ENCODE data around the gene EPB42.
"Not testable (repeated sequence)": the region's sequence is repeated elsewhere in the genome, so short reads cannot be mapped to it uniquely, and the experiment has no call there.

The EPB42 gene

DNA sequence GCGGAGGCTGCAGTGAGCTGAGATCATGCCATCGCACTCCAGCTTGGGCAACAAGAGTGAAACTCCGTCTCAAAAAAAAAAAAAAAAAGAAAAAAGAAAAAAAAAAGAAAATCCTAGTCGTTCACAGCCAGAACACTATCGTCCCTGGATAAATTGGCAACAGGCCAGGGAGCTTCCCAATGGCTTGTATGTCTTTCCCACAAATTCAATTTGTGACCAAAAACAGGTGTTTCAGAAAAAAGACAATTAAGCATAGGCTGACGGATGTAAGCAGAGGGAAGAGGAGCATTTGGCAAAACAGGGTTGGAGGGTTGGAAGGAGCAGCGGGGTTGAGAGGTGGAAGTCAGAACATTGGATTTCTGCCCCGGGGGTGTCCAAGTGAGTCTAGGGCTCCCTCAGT, 8.5 kb downstream of the EPB42 start:
- intact Hi-C loops (cut with micrococcal nuclease): no loop called here
- Mint-ChIP-seq H3K4me1 (ENCODE audit: low read depth) (no peaks in the 10 kb centered on the region), H3K4me3 (no peak overlapping the region), H3K9me3 (peaks cover 5% of the 10 kb centered on the region), H3K27me3 (peaks cover 20% of the 10 kb centered on the region), H3K36me3 (ENCODE audit: low read depth) (no peaks in the 10 kb centered on the region), H3K27ac (no peak overlapping the region)

DNA sequence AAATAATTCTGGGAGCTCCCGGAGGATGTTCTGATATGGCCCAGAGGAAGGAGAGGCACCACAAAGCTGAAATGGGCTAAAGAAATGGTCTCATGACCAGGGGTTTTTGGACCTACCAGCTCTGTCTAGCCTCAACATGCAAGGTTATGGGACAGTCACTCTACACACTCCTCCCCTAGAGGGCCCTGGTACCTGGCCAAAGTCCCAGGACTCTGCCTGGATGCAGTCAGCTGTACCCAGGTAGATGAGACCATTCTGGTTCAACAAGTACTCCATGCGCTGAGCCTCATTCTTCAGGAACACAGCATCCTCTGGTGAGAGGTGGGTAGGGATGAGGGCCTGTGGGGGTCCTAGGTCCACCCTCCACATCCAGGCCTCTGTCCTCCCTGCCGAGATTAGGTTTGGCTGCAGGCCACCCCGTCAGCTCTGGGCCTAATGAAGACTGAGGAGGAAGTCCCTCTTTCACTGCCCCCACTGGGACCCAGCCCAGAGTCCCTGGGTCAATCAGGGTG, 9.5 kb downstream of the EPB42 start:
- Mint-ChIP-seq H3K4me1 (ENCODE audit: low read depth) (no peaks in the 10 kb centered on the region), H3K4me3 (no peak overlapping the region), H3K9me3 (no peaks in the 10 kb centered on the region), H3K27ac (no peak overlapping the region), H3K36me3 (ENCODE audit: low read depth) (no peaks in the 10 kb centered on the region), H3K27me3 (peaks cover 23% of the 10 kb centered on the region)
- intact Hi-C loops (cut with micrococcal nuclease): no loop called here

DNA sequence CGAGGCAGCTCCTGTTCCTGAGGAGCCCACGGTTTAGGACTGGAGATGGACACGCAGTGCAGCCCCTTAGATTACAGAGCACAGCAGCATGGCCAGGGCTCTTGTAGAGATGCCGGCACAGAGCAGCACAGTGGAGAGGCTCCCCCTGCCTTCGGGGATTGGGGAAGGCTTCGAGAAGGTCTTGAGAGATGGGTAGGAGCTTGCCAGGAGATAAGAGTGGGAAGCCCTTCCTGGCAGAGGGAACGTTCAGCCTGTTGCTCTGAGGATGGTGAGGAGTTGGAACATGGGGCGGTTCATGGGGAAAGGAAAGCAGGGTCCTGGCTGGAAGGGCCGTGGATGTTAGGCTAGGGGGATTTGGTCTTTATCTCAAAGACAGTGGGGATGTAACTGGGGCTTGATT, 10.0 kb downstream of the EPB42 start:
- no peaks in the 10 kb centered on the region for H3K9me3 Mint-ChIP-seq
- no peak overlapping the region for H3K27ac Mint-ChIP-seq
- intact Hi-C loops (cut with micrococcal nuclease): no loop called here
- no peaks in the 10 kb centered on the region for H3K36me3 Mint-ChIP-seq (ENCODE audit: low read depth)
- H3K4me1 Mint-ChIP-seq (ENCODE audit: low read depth): no peaks in the 10 kb centered on the region
- no peak overlapping the region for H3K4me3 Mint-ChIP-seq
- peaks cover 23% of the 10 kb centered on the region for H3K27me3 Mint-ChIP-seq

DNA sequence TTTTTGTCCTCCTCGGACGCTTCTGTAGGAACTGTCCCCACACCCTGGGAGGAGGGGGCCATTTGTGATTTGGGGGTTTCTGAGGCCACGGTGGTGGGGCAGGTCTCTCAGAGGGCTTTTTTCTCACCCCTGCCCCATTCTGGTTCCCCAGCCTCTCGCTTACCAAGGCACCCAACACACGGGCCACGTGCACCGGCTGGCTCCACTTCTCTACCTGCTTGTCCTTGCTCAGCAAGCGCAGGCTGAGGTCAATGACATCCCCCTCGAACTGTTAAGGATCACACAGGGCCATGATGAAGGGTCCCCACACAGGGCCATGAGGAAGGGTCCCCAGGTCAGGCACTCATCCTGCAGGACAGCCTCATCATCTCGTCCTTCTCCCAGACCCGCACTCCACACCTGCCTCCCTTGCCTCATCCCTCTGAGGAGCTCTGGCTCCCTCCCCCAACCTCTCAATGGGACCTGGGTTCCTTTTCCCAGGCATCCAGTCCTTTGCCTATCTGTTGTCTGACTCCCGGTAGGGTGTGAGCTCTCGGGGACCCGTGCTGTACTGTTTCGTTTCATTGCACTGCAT, 10.6 kb downstream of the EPB42 start:
- no peak overlapping the region for H3K4me3 Mint-ChIP-seq
- peaks cover 24% of the 10 kb centered on the region for H3K27me3 Mint-ChIP-seq
- H3K4me1 Mint-ChIP-seq (ENCODE audit: low read depth): no peaks in the 10 kb centered on the region

DNA sequence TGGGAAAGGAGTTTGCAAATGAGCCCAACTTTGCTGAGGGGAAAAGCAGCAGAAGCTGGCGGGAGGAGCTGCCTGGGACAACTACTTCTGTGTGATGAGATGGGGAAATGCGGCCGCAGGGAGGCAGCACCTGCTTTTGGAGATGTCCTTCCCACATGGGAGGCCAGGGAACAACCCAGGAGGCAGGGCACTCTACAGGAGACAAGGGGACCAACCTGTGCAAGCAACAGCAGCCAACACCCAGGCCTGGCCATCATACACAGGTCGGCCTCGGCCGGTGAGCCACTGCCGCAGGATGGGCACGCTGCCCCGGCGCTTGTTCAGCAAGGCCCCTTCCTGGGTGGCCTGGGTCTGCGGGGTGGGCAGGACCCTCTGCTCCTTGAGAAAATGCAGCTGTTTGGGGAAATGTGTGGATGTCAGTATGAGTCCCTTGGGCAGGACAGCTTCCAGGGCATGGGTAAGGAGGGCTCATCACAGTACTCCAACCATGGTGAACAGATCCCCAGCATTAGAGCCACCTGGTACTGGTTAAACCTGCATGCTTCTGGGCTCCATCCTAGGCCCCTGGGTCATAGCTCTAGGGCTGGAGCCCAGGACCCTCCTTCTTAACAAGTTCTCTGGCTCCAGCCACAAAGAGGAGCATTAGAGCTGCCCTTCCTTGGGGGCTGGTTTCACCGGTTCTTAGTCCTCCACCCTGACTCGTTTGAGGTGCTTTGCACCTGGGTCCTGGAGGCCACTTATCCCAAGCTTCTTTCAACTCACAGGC, 11.6 kb downstream of the EPB42 start:
- Mint-ChIP-seq H3K9me3 (no peaks in the 10 kb centered on the region), H3K27ac (no peak overlapping the region), H3K36me3 (ENCODE audit: low read depth) (no peaks in the 10 kb centered on the region), H3K27me3 (peaks cover 26% of the 10 kb centered on the region), H3K4me1 (ENCODE audit: low read depth) (peaks cover 2% of the 10 kb centered on the region), H3K4me3 (no peak overlapping the region)
- intact Hi-C loops (cut with micrococcal nuclease): no loop called here

More for the DNA sequence above, 10.6 kb downstream of the EPB42 start:
- Mint-ChIP-seq H3K27ac (no peak overlapping the region), H3K9me3 (no peaks in the 10 kb centered on the region), H3K36me3 (ENCODE audit: low read depth) (no peaks in the 10 kb centered on the region)
- intact Hi-C loops (cut with micrococcal nuclease): no loop called here

DNA sequence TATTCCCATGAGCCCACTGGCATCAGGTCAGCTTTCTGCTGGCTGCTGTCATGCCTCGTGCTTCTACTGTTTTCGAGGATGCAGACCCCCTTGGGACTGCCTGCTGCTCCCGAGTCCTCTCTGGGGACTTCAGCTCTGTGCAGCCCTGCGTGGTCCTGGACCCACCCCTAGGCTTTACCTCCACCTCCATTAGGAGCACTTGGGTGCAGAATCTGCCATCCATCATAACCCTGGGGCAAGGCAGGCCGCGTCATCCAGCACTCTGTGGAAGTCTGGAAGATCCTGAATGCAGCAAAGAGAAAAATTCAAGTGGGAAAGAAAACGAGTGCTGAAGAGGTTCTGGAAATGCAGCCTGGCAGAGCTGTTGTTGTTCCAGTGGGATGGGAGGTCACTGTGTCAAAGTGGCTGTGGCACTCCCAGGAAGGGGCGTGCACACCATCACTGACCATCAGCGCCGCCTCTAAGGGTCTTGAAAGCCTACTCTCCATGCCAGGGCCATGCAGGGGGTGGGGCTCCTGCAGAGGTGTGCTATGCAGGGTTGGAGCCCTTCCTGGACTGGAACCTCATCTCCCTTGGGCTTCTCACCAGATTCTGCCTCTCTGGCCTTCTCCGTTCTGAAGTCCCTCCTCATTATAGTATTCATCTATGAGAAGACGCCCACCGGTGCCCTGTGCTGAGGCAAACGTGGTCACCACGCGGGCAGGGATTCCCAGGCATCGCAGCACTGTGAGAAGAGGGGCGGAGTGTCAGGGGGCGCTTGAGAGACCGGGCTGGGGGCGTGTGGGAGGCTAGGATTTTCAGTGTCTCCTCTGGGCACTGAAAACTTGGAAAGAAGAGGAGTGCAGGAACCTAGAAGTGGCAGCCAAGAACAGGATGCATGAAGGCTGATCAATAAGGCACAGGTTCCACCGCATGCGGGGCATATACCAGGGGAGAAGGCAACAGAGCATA, 12.5 kb downstream of the EPB42 start:
- intact Hi-C loops (cut with micrococcal nuclease): no loop called here
- peaks cover 30% of the 10 kb centered on the region for H3K27me3 Mint-ChIP-seq
- no peak overlapping the region for H3K27ac Mint-ChIP-seq
- no peaks in the 10 kb centered on the region for H3K36me3 Mint-ChIP-seq (ENCODE audit: low read depth)
- no peak overlapping the region for H3K4me3 Mint-ChIP-seq
- H3K9me3 Mint-ChIP-seq: no peaks in the 10 kb centered on the region
- peaks cover 6% of the 10 kb centered on the region for H3K4me1 Mint-ChIP-seq (ENCODE audit: low read depth)

DNA sequence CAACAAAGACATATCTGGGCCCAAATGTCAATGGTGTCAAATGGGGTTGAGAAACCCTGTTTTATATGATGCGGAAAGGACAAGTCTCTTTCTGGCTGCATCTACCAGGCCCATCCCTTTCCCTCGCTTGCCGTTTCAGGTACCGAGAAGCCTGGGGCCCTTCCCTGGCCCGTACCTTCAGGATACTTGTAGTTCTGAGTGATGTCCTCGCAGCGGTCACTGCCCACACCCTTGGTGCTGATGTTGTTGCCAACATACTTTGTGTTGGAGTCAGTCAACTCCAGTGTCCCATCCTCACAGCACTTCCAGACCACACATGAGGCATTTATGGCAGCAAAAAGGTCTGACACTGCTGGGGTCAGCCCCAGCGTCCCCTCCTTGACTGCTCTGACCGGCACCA, 13.8 kb downstream of the EPB42 start:
- no peaks in the 10 kb centered on the region for H3K36me3 Mint-ChIP-seq (ENCODE audit: low read depth)
- no peak overlapping the region for H3K27ac Mint-ChIP-seq
- H3K27me3 Mint-ChIP-seq: peaks cover 30% of the 10 kb centered on the region
- H3K4me3 Mint-ChIP-seq: no peak overlapping the region
- H3K4me1 Mint-ChIP-seq (ENCODE audit: low read depth): peaks cover 6% of the 10 kb centered on the region
- intact Hi-C loops (cut with micrococcal nuclease): no loop called here
- no peaks in the 10 kb centered on the region for H3K9me3 Mint-ChIP-seq

DNA sequence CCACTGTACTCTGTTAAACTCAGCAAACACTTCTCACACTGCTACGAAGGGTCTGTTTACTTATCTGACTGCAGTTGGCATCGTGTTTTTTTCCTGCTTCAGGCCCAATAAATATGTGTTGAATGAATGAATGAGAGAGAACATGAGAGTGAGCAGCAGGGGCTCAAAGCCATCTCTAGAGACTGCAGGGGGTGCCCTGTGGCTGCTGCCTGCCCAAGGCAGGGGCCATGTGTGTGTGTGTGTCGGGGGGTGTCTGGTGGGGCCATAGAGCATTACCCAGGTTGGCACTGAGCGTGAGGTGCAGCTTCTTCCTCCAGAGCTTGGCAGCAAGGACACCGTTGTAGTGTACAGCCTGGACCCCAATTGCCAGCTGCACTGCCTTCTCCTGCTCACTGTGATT, 14.8 kb downstream of the EPB42 start:
- H3K27me3 Mint-ChIP-seq: peaks cover 30% of the 10 kb centered on the region
- no peaks in the 10 kb centered on the region for H3K36me3 Mint-ChIP-seq (ENCODE audit: low read depth)
- no peak overlapping the region for H3K4me3 Mint-ChIP-seq

DNA sequence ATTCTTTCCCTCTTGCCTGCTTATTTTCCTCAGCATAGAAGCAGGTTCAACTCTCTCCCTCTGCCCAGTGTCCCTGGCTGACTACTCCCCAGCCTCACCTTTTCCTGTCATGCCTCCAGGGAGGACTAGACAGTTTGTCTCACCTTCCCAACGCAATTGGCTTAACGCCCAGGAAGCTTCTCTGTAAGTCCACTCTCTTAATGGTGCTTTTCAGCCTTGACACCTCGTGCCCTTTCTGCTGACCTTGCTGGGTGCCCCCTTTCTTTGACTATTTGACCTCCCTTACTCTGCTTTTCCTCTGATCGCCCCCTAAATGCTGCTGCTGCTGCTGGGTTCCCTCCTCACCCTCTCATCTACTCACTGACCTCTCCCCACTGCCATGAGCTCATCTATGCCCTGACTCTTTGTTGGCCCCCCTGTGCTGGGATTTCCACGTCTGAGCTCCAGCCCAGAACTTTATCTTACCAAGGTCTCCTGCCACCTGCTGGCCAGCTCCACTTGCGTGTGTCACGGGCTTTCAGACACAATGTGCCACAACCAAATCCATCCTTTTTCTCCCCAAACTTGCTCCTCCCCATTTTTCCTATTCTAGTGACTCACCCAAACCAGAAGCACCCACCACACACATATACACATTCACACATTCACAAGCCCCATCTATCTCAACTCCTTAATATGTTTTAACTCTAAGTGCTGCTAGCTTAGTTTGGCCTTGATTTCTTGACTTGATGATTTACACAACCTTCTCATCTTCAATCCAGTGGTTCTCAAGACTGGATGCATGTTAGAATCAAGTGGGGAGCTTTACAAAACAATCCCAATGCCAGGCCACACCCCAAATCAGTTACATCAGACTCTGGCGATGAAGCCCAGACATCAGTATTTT, 16.6 kb downstream of the EPB42 start:
- H3K27ac Mint-ChIP-seq: no peak overlapping the region
- intact Hi-C loops (cut with micrococcal nuclease): no loop called here
- H3K27me3 Mint-ChIP-seq: peaks cover 26% of the 10 kb centered on the region
- H3K36me3 Mint-ChIP-seq (ENCODE audit: low read depth): no peaks in the 10 kb centered on the region
- H3K9me3 Mint-ChIP-seq: peaks cover 5% of the 10 kb centered on the region
- peaks cover 6% of the 10 kb centered on the region for H3K4me1 Mint-ChIP-seq (ENCODE audit: low read depth)
- H3K4me3 Mint-ChIP-seq: no peak overlapping the region

More for the DNA sequence above, 14.8 kb downstream of the EPB42 start:
- H3K9me3 Mint-ChIP-seq: no peaks in the 10 kb centered on the region
- H3K27ac Mint-ChIP-seq: no peak overlapping the region
- intact Hi-C loops (cut with micrococcal nuclease): no loop called here
- H3K4me1 Mint-ChIP-seq (ENCODE audit: low read depth): peaks cover 6% of the 10 kb centered on the region

DNA sequence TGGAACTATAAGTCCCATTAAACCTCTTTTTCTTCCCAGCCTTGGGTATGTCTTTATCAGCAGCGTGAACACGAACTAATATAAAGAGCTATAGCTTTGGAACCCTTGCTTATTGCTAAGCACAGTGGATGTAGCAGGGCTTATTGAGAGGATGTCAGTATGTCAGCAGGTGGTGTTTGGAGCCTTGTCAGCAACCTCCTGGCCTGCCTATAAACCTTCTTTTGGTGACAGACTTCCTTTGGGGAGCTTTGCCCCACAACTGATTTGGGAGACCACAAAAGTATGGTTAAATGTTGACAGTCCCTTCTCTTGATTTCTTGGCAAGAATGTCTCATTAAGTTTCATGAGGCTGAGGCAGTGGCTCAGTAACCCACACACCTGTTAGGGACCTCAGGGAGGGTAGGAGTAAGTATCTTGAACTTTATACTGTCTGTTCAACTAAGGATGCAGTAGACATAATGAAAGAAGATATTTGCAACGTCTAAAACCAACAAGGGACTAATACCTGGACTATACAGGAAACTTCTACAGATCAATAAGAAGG, 20.8 kb downstream of the EPB42 start:
- intact Hi-C loops (cut with micrococcal nuclease): loop anchor here (10.0 kb wide), 1 partner anchor 495 kb away; no protein-coding TSS in a partner anchor
- no peak overlapping the region for H3K4me3 Mint-ChIP-seq
- H3K27me3 Mint-ChIP-seq: peaks cover 6% of the 10 kb centered on the region
- no peak overlapping the region for H3K27ac Mint-ChIP-seq
- H3K9me3 Mint-ChIP-seq: peaks cover 15% of the 10 kb centered on the region
- peaks cover 35% of the 10 kb centered on the region for H3K36me3 Mint-ChIP-seq (ENCODE audit: low read depth)
- H3K4me1 Mint-ChIP-seq (ENCODE audit: low read depth): peaks cover 23% of the 10 kb centered on the region

DNA sequence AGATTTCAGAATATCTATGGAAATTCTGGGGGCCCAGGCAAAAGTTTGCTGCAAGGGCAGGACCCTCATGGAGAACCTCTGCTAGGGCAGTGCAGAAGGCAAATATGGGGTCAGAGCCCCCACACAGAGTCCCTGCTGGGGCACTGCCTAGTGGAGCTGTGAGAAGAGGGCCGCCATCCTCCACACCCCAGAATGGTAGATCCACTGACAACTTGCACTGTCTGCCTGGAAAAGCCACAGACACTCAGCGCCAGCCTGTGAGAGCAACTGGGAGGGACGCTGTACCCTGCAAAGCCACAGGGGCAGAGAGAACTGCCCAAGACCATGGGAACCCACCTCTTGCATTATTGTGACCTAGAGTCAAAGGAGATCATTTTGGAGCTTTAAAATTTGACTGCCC, 21.8 kb downstream of the EPB42 start:
- Mint-ChIP-seq H3K27ac (no peak overlapping the region), H3K4me3 (no peak overlapping the region), H3K4me1 (ENCODE audit: low read depth) (peaks cover 18% of the 10 kb centered on the region), H3K36me3 (ENCODE audit: low read depth) (peaks cover 45% of the 10 kb centered on the region), H3K9me3 (peaks cover 15% of the 10 kb centered on the region), H3K27me3 (peaks cover 2% of the 10 kb centered on the region)
- intact Hi-C loops (cut with micrococcal nuclease): loop anchor here (10.0 kb wide), 1 partner anchor 494 kb away; no protein-coding TSS in a partner anchor

DNA sequence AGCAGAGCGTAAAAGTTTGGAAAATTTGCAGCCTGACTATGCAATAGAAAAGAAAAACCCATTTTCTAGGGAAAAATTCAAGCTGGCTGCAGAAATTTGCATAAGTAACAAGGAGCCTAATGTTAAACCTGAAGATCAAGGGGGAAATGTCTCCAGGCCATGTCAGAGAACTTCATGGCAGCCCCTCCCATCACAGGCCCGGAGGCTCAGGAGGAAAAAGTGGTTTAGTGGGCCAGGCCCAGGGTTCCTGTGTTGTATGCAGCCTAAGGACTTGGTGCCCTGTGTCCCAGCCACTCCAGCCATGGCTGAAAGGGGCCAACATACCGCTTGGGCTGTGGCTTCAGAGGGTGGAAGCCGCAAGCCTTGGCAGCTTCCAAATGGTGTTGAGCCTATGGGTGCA, 22.3 kb downstream of the EPB42 start:
- intact Hi-C loops (cut with micrococcal nuclease): loop anchor here (10.0 kb wide), 1 partner anchor 494 kb away; no protein-coding TSS in a partner anchor
- Mint-ChIP-seq H3K4me1 (ENCODE audit: low read depth) (peaks cover 17% of the 10 kb centered on the region), H3K36me3 (ENCODE audit: low read depth) (peaks cover 46% of the 10 kb centered on the region), H3K9me3 (peaks cover 15% of the 10 kb centered on the region)
- H3K27ac Mint-ChIP-seq, H3K4me3 Mint-ChIP-seq, H3K27me3 Mint-ChIP-seq: not testable (repeated sequence)

DNA sequence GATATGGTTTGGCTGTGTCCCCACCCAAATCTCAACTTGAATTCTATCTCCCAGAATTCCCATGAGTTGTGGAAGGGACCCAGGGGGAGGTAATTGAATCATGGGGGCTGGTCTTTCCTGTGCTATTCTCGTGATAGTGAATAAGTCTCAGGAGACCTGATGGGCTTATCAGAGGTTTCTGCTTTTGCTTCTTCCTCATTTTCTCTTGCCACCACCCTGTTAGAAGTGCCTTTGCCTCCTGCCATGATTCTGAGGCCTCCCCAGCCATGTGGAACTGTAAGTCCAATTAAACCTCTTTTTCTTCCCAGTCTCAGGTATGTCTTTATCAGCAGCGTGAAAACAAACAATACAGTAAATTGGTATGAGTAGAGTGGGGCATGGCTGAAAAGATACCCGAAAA, 23.0 kb downstream of the EPB42 start:
- intact Hi-C loops (cut with micrococcal nuclease): loop anchor here (10.0 kb wide), 1 partner anchor 493 kb away; no protein-coding TSS in a partner anchor
- peak overlapping the region; percentile 43 for H3K27ac Mint-ChIP-seq

More for the DNA sequence above, 23.0 kb downstream of the EPB42 start:
- not testable (repeated sequence) for H3K4me3 Mint-ChIP-seq, H3K27me3 Mint-ChIP-seq
- H3K9me3 Mint-ChIP-seq: peaks cover 15% of the 10 kb centered on the region
- H3K4me1 Mint-ChIP-seq (ENCODE audit: low read depth): peaks cover 17% of the 10 kb centered on the region
- peaks cover 51% of the 10 kb centered on the region for H3K36me3 Mint-ChIP-seq (ENCODE audit: low read depth)

All from dendritic cell treated with granulocyte-macrophage colony-stimulating factor and Interleukin-4, amounts not matched to agents 40 ng/mL and 50 ng/mL, for 4 days (primary cell).